ENCODE measurements around the gene GSTA2. TPM values are rescaled to one million over a fixed set of nuclear protein-coding genes. Genes with fewer than 3 reads are reported as not detected.

Gene GSTA2
- total RNA-seq, 2 experiments from 2014 or later: not detected

- ATAC-seq (no peak), DNase-seq (no peak)
- no peaks in the 10 kb centered on the region for H3K4me1 Mint-ChIP-seq
- H3K27me3 Mint-ChIP-seq: no peaks in the 10 kb centered on the region
- intact Hi-C loops (cut with DNase I, micrococcal nuclease): no loop called here
- CTCF ChIA-PET: interaction anchor here (1.0 kb wide), 1 partner anchor 10 kb away, joined by 3 read pairs; no protein-coding TSS in a partner anchor
- H3K27ac Mint-ChIP-seq: no peak overlapping the region
- no peaks in the 10 kb centered on the region for H3K36me3 Mint-ChIP-seq (ENCODE audit: low read depth)
- no peak overlapping the region for H3K4me3 Mint-ChIP-seq
- no peaks in the 10 kb centered on the region for H3K9me3 Mint-ChIP-seq (ENCODE audit: low read depth)
- POLR2A ChIA-PET: no interaction called here
Measured at GRCh38 chr6:52733172-52733571, 30.1 kb downstream of the GSTA2 start.

- ChIA-PET POLR2A (no interaction called here), CTCF (interaction anchor here (0.7 to 0.8 kb wide), 3 partner anchors 151 to 1131 kb away, joined by 3 to 4 read pairs (median 3); no protein-coding TSS in a partner anchor)
- Mint-ChIP-seq H3K27ac (no peak overlapping the region), H3K27me3 (no peaks in the 10 kb centered on the region), H3K4me1 (no peaks in the 10 kb centered on the region), H3K36me3 (ENCODE audit: low read depth) (no peaks in the 10 kb centered on the region), H3K4me3 (no peak overlapping the region), H3K9me3 (ENCODE audit: low read depth) (no peaks in the 10 kb centered on the region)
- DNase-seq (no peak), ATAC-seq (no peak)
- intact Hi-C loops (cut with DNase I, micrococcal nuclease): no loop called here
Measured at GRCh38 chr6:52731719-52732118, 31.6 kb downstream of the GSTA2 start.

- ChIA-PET CTCF (no interaction called here), POLR2A (interaction anchor here (0.6 kb wide), 1 partner anchor 268 kb away, joined by 6 read pairs; no protein-coding TSS in a partner anchor)
- Mint-ChIP-seq H3K9me3 (ENCODE audit: low read depth) (no peaks in the 10 kb centered on the region), H3K27me3 (no peaks in the 10 kb centered on the region), H3K36me3 (ENCODE audit: low read depth) (no peaks in the 10 kb centered on the region), H3K27ac (no peak overlapping the region), H3K4me1 (no peaks in the 10 kb centered on the region), H3K4me3 (no peak overlapping the region)
- DNase-seq: no peak
- no peak for ATAC-seq
- intact Hi-C loops (cut with DNase I, micrococcal nuclease): loop anchor here in 1 of 2 experiments (10.0 kb wide), 1 partner anchor 755 kb away; no protein-coding TSS in a partner anchor
Measured at GRCh38 chr6:52729576-52729975, 33.7 kb downstream of the GSTA2 start.

GRCh38 chr6:52728394-52728793 lies 34.9 kb downstream of the GSTA2 start:
- no peaks in the 10 kb centered on the region for H3K27me3 Mint-ChIP-seq
- H3K36me3 Mint-ChIP-seq (ENCODE audit: low read depth): no peaks in the 10 kb centered on the region
- DNase-seq (no peak), ATAC-seq (no peak)
- no peak overlapping the region for H3K27ac Mint-ChIP-seq
- intact Hi-C loops (cut with DNase I, micrococcal nuclease): loop anchor here in 1 of 2 experiments (10.0 kb wide), 1 partner anchor 756 kb away; no protein-coding TSS in a partner anchor
- CTCF ChIA-PET: interaction anchor here (0.6 to 1.1 kb wide), 2 partner anchors 12 to 66 kb away, joined by 3 read pairs; no protein-coding TSS in a partner anchor
- POLR2A ChIA-PET: no interaction called here
- H3K4me1 Mint-ChIP-seq: no peaks in the 10 kb centered on the region
- H3K9me3 Mint-ChIP-seq (ENCODE audit: low read depth): no peaks in the 10 kb centered on the region
- no peak overlapping the region for H3K4me3 Mint-ChIP-seq

GRCh38 chr6:52727908-52728307 lies 35.4 kb downstream of the GSTA2 start:
- H3K36me3 Mint-ChIP-seq (ENCODE audit: low read depth): no peaks in the 10 kb centered on the region
- CTCF ChIA-PET: interaction anchor here (1.1 kb wide), 1 partner anchor 65 kb away, joined by 3 read pairs; no protein-coding TSS in a partner anchor
- H3K27ac Mint-ChIP-seq: no peak overlapping the region
- no peak overlapping the region for H3K4me3 Mint-ChIP-seq
- ATAC-seq (no peak), DNase-seq (no peak)
- H3K27me3 Mint-ChIP-seq: no peaks in the 10 kb centered on the region
- POLR2A ChIA-PET: no interaction called here
- no peaks in the 10 kb centered on the region for H3K4me1 Mint-ChIP-seq
- intact Hi-C loops (cut with DNase I, micrococcal nuclease): loop anchor here in 1 of 2 experiments (10.0 kb wide), 1 partner anchor 757 kb away; no protein-coding TSS in a partner anchor
- H3K9me3 Mint-ChIP-seq (ENCODE audit: low read depth): no peaks in the 10 kb centered on the region

- intact Hi-C loops (cut with DNase I, micrococcal nuclease): loop anchor here in 1 of 2 experiments (10.0 kb wide), 1 partner anchor 758 kb away; no protein-coding TSS in a partner anchor
- ATAC-seq: no peak
- H3K4me3 Mint-ChIP-seq: no peak overlapping the region
Measured at GRCh38 chr6:52726741-52727535, 36.3 kb downstream of the GSTA2 start.

GRCh38 chr6:52726193-52726542 lies 37.1 kb downstream of the GSTA2 start:
- Mint-ChIP-seq H3K4me1 (no peaks in the 10 kb centered on the region), H3K27me3 (peaks cover 2% of the 10 kb centered on the region), H3K27ac (no peak overlapping the region), H3K36me3 (ENCODE audit: low read depth) (no peaks in the 10 kb centered on the region), H3K4me3 (no peak overlapping the region), H3K9me3 (ENCODE audit: low read depth) (no peaks in the 10 kb centered on the region)
- ChIA-PET POLR2A (no interaction called here), CTCF (interaction anchor here (0.8 kb wide), 1 partner anchor 26 kb away, joined by 3 read pairs; no protein-coding TSS in a partner anchor)
- ATAC-seq: no peak
- intact Hi-C loops (cut with DNase I, micrococcal nuclease): loop anchor here in 1 of 2 experiments (10.0 kb wide), 1 partner anchor 759 kb away; no protein-coding TSS in a partner anchor
- no peak for DNase-seq

More at GRCh38 chr6:52726741-52727535, 36.3 kb downstream of the GSTA2 start:
- CTCF ChIA-PET: interaction anchor here (0.8 kb wide), 1 partner anchor 27 kb away, joined by 3 read pairs; no protein-coding TSS in a partner anchor
- no peak for DNase-seq
- Mint-ChIP-seq H3K36me3 (ENCODE audit: low read depth) (no peaks in the 10 kb centered on the region), H3K9me3 (ENCODE audit: low read depth) (no peaks in the 10 kb centered on the region), H3K27me3 (no peaks in the 10 kb centered on the region), H3K4me1 (no peaks in the 10 kb centered on the region), H3K27ac (no peak overlapping the region)
- POLR2A ChIA-PET: no interaction called here

GRCh38 chr6:52725535-52726192 lies 37.6 kb downstream of the GSTA2 start:
- Mint-ChIP-seq H3K27me3 (peaks cover 2% of the 10 kb centered on the region), H3K4me3 (no peak overlapping the region), H3K4me1 (no peaks in the 10 kb centered on the region), H3K9me3 (ENCODE audit: low read depth) (no peaks in the 10 kb centered on the region), H3K36me3 (ENCODE audit: low read depth) (no peaks in the 10 kb centered on the region), H3K27ac (no peak overlapping the region)
- ChIA-PET POLR2A (no interaction called here), CTCF (interaction anchor here (1.3 to 2.9 kb wide), 2 partner anchors 9 to 14 kb away, joined by 4 to 15 read pairs; no protein-coding TSS in a partner anchor)
- DNase-seq (no peak), ATAC-seq (no peak)
- intact Hi-C loops (cut with DNase I, micrococcal nuclease): loop anchor here in 1 of 2 experiments (10.0 kb wide), 1 partner anchor 759 kb away; no protein-coding TSS in a partner anchor

- no peaks in the 10 kb centered on the region for H3K4me1 Mint-ChIP-seq
- H3K9me3 Mint-ChIP-seq (ENCODE audit: low read depth): no peaks in the 10 kb centered on the region
- intact Hi-C loops (cut with DNase I, micrococcal nuclease): loop anchor here in 1 of 2 experiments (10.0 kb wide), 1 partner anchor 760 kb away; no protein-coding TSS in a partner anchor
- no peak for ATAC-seq
- ChIA-PET CTCF (interaction anchor here (0.5 to 2.9 kb wide), 6 partner anchors 9 to 552 kb away, joined by 3 to 15 read pairs (median 4); no protein-coding TSS in a partner anchor), POLR2A (no interaction called here)
- H3K27ac Mint-ChIP-seq: no peak overlapping the region
- no peak overlapping the region for H3K4me3 Mint-ChIP-seq
- no peaks in the 10 kb centered on the region for H3K36me3 Mint-ChIP-seq (ENCODE audit: low read depth)
- peaks cover 2% of the 10 kb centered on the region for H3K27me3 Mint-ChIP-seq
- DNase-seq: no peak
Measured at GRCh38 chr6:52725143-52725534, 38.1 kb downstream of the GSTA2 start.

- POLR2A ChIA-PET: no interaction called here
- H3K27ac Mint-ChIP-seq: no peak overlapping the region
- peak; percentile 95 for ATAC-seq
- CTCF ChIA-PET: interaction anchor here (0.5 to 2.9 kb wide), 7 partner anchors 9 to 552 kb away, joined by 3 to 15 read pairs (median 4); no protein-coding TSS in a partner anchor
- H3K4me1 Mint-ChIP-seq: no peaks in the 10 kb centered on the region
- no peak overlapping the region for H3K4me3 Mint-ChIP-seq
- intact Hi-C loops (cut with DNase I, micrococcal nuclease): loop anchor here in 1 of 2 experiments (10.0 kb wide), 1 partner anchor 760 kb away; no protein-coding TSS in a partner anchor
- no peaks in the 10 kb centered on the region for H3K9me3 Mint-ChIP-seq (ENCODE audit: low read depth)
- H3K27me3 Mint-ChIP-seq: peaks cover 2% of the 10 kb centered on the region
- peak; percentile 82 for DNase-seq
- no peaks in the 10 kb centered on the region for H3K36me3 Mint-ChIP-seq (ENCODE audit: low read depth)
Measured at GRCh38 chr6:52724406-52725121, 38.7 kb downstream of the GSTA2 start.

- CTCF ChIA-PET: interaction anchor here (0.5 to 2.9 kb wide), 5 partner anchors 15 to 173 kb away, joined by 3 to 15 read pairs (median 4); no protein-coding TSS in a partner anchor
- Mint-ChIP-seq H3K4me3 (no peak overlapping the region), H3K36me3 (ENCODE audit: low read depth) (no peaks in the 10 kb centered on the region), H3K9me3 (ENCODE audit: low read depth) (no peaks in the 10 kb centered on the region), H3K27me3 (peaks cover 2% of the 10 kb centered on the region), H3K27ac (no peak overlapping the region), H3K4me1 (no peaks in the 10 kb centered on the region)
- ATAC-seq (no peak), DNase-seq (no peak)
- POLR2A ChIA-PET: no interaction called here
- intact Hi-C loops (cut with DNase I, micrococcal nuclease): loop anchor here in 1 of 2 experiments (10.0 kb wide), 1 partner anchor 761 kb away; no protein-coding TSS in a partner anchor
Measured at GRCh38 chr6:52724042-52724405, 39.3 kb downstream of the GSTA2 start.

Data from activated CD4-positive, alpha-beta T cell treated with anti-CD3 and anti-CD28 coated beads for 36 hours (primary cell).